HepG2 (cell line): ENCODE data around the gene KLHL28. TPM values are rescaled to one million over a fixed set of nuclear protein-coding genes. Genes with fewer than 3 reads are reported as not detected.

Source experiments
- ATAC-seq: fragments of 200-7000 bp; cut with Tn5 transposase; 3 replicates; pipeline ENCODE4 v1.9.1; 2020; ENCODE audit warnings: mild to moderate bottlenecking, moderate library complexity
- BruUV-seq: library from RNA; stranded (reverse); fragments of 400-500 nt; replicated peaks from 2 replicates; lab custom pipeline; 2021; lab: Mats Ljungman, UMichigan
- CTCF ChIA-PET: fragments of 300-600 bp; formaldehyde crosslinking; extraction: SDS; loops from one replicate; lab custom pipeline; 2021; ENCODE audit warnings: low total read pairs, inconsistent platforms, low intra/inter-chr PET ratio; lab: Yijun Ruan, JAX
- POLR2A ChIA-PET: fragments of 350-600 bp; sonication (Branson Sonifier 250); formaldehyde crosslinking; loops from one replicate; lab custom pipeline; 2020; ENCODE audit warnings: antibody characterized with exemption, inconsistent platforms; lab: Yijun Ruan, JAX
- DNase-seq: peaks from one replicate; pipeline ENCODE4 v3.0.0-alpha.2; 2015; ENCODE audit warnings: low spot score
- FAIRE-seq: peaks from 3 replicates; lab custom pipeline; 2011; peaks lifted over from hg19 to GRCh38; lab: Jason Lieb, UNC
- H2AFZ ChIP-seq: one replicate; pipeline ENCODE4 v1.6.1; 2011; ENCODE audit warnings: low read length, inconsistent platforms
- H3K27ac ChIP-seq: fragments of 300-600 bp; 3 replicates; pipeline ENCODE4 v1.8.0; 2011; ENCODE audit warnings: mixed run types, mild to moderate bottlenecking, mixed read lengths, low read length, inconsistent platforms; ENCODE audit not compliant: insufficient read depth; ENCODE audit errors: extremely low read length
- H3K27me3 ChIP-seq, 2 experiments: fragments of 200-600 bp in 1 of 2; 2 replicates in 1 of 2; 3 replicates in 1 of 2; pipeline versions ENCODE4 v1.6.0 to v1.8.0; 2011; ENCODE audit warnings: low read length in 2 of 2, mild to moderate bottlenecking in 2 of 2, moderate library complexity in 2 of 2, inconsistent platforms in 1 of 2; ENCODE audit not compliant: insufficient read depth in 2 of 2, control insufficient read depth in 1 of 2
- H3K36me3 ChIP-seq, 2 experiments: fragments of 200-600 bp in 1 of 2; replicated peaks in 1 of 2; 2 replicates in 1 of 2; 3 replicates in 1 of 2; pipeline versions ENCODE4 v1.5.1 to v1.8.0; 2011; ENCODE audit warnings: low read length in 2 of 2, inconsistent platforms in 1 of 2; ENCODE audit not compliant: insufficient read depth in 2 of 2, control insufficient read depth in 1 of 2
- H3K4me1 ChIP-seq: 2 replicates; pipeline ENCODE4 v1.5.1; 2012; ENCODE audit warnings: low read length, inconsistent platforms; ENCODE audit not compliant: insufficient read depth
- H3K4me2 ChIP-seq: 2 replicates; pipeline ENCODE4 v1.6.0; 2011; ENCODE audit warnings: low read depth, low read length, inconsistent platforms
- H3K4me3 ChIP-seq, 3 experiments: fragments of 200-600 bp in 1 of 3; sonication (generic), shearing (Covaris generic) in 1 of 3; replicated peaks in 1 of 3; 2 replicates each; pipeline ENCODE4 v1.5.1; 2011 to 2016; ENCODE audit warnings: low read length in 3 of 3, inconsistent platforms in 2 of 3, low read depth in 2 of 3, mild to moderate bottlenecking in 2 of 3, control low read depth in 1 of 3, mixed read lengths in 1 of 3; ENCODE audit not compliant: insufficient read depth in 1 of 3
- H3K79me2 ChIP-seq: one replicate; pipeline ENCODE4 v1.6.1; 2011; ENCODE audit warnings: low read length, inconsistent platforms; ENCODE audit not compliant: insufficient read depth
- H3K9ac ChIP-seq: 2 replicates; pipeline ENCODE4 v1.6.0; 2011; ENCODE audit warnings: mild to moderate bottlenecking, low read depth, low read length, inconsistent platforms; ENCODE audit not compliant: insufficient read depth
- H3K9me3 ChIP-seq: 2 replicates; pipeline ENCODE4 v1.5.1; 2012; ENCODE audit warnings: mild to moderate bottlenecking, low read length
- H4K20me1 ChIP-seq: 2 replicates; pipeline ENCODE4 v1.6.0; 2011; ENCODE audit warnings: inconsistent platforms, mild to moderate bottlenecking, low read length, moderate library complexity; ENCODE audit not compliant: insufficient read depth
- EED ChIP-seq: sonication (generic); formaldehyde crosslinking; IDR thresholded peaks from 2 replicates; pipeline ENCODE4 v1.5.0; 2020; ENCODE audit warnings: mild to moderate bottlenecking, missing genetic modification reagents
- FOXA1 ChIP-seq, 2 experiments: fragments of 450-650 bp in 1 of 2; sonication (generic) in 1 of 2; formaldehyde crosslinking in 1 of 2; IDR thresholded peaks; 2 replicates each; pipeline versions ENCODE4 v1.4.0 to v1.6.1; 2016 to 2020; ENCODE audit warnings: missing genetic modification reagents in 1 of 2
- HNRNPK ChIP-seq: fragments of 200-400 bp; formaldehyde crosslinking; IDR thresholded peaks from 2 replicates; pipeline ENCODE4 v1.6.1; 2018; ENCODE audit warnings: low read length, low read depth, moderate library complexity, mild to moderate bottlenecking; ENCODE audit not compliant: poor library complexity, severe bottlenecking
- IRF1 ChIP-seq: sonication (generic); formaldehyde crosslinking; IDR thresholded peaks from 2 replicates; pipeline ENCODE4 v1.4.0; 2020; ENCODE audit warnings: low read depth, mild to moderate bottlenecking, missing genetic modification reagents
- NFKB2 ChIP-seq: sonication (generic); formaldehyde crosslinking; IDR thresholded peaks from 2 replicates; pipeline ENCODE4 v1.4.0; 2020; ENCODE audit warnings: missing genetic modification reagents, borderline replicate concordance
- NR2C2 ChIP-seq: sonication (generic); formaldehyde crosslinking; IDR thresholded peaks from 2 replicates; pipeline ENCODE4 v1.4.0; 2020; ENCODE audit warnings: missing genetic modification reagents, mild to moderate bottlenecking, moderate library complexity, borderline replicate concordance
- SETDB1 ChIP-seq: sonication (generic); formaldehyde crosslinking; IDR thresholded peaks from 2 replicates; pipeline ENCODE4 v1.5.1; 2020; ENCODE audit warnings: missing genetic modification reagents, mild to moderate bottlenecking, borderline replicate concordance
- SMC3 ChIP-seq: IDR thresholded peaks from 2 replicates; pipeline ENCODE4 v1.6.1; 2011; ENCODE audit warnings: low read length, improper control_type of control experiment
- XBP1 ChIP-seq: sonication (generic); formaldehyde crosslinking; IDR thresholded peaks from 2 replicates; pipeline ENCODE4 v1.5.0; 2020; ENCODE audit warnings: missing genetic modification reagents
- ZFX ChIP-seq: sonication (generic); formaldehyde crosslinking; IDR thresholded peaks from 2 replicates; pipeline ENCODE4 v1.4.0; 2020; ENCODE audit warnings: mild to moderate bottlenecking, low read depth, missing genetic modification reagents, moderate library complexity
- WGBS: methylation state at CpG from one replicate; pipeline ENCODE4 v1.1.6; 2017; ENCODE audit warnings: low lambda C conversion rate; 5-methylcytosine and 5-hydroxymethylcytosine counted together
- in situ Hi-C: cut with HindIII; loops from 2 replicates; pipeline ENCODE4 v1.10.0; 2017; ENCODE audit warnings: low pct_unique_long_range_greater_than_20kb; ENCODE audit not compliant: extremely low pct_ligation_motif_present
- intact Hi-C: fragments of 100-400 bp; cut with micrococcal nuclease; formaldehyde crosslinking; loops from one replicate; pipeline ENCODE4 v1.10.0; 2022; ENCODE audit not compliant: unreplicated experiment
- polyA plus RNA-seq, 8 experiments: library from polyadenylated mRNA; depleted of rRNA in 3 of 8; stranded (reverse) in 7 of 8; unstranded in 1 of 8; fragments of >200 nt; fragmentation: Illumina TruSeq in 4 of 8; extraction: Trizol in 4 of 8; gene quantifications; 2 replicates each; pipeline versions ENCODE4 v1.2.1 to v1.2.3, GENCODE V29; 2011 to 2016; ENCODE audit warnings: low read depth in 4 of 8, missing spikeins in 1 of 8, mixed read lengths in 1 of 8; ENCODE audit not compliant: insufficient read depth in 1 of 8
- total RNA-seq, 5 experiments: library from RNA; depleted of rRNA; stranded (reverse); fragments of >200 nt; fragmentation: Illumina TruSeq; extraction: Trizol; gene quantifications; 2 replicates each; pipeline ENCODE4 v1.2.3, GENCODE V29; 2016; ENCODE audit warnings: low read depth in 1 of 5
- TF ChIP-seq, protein P1 (sequence below), 2 experiments: sonication (generic) in 1 of 2; formaldehyde crosslinking in 1 of 2; IDR thresholded peaks; 2 replicates each; pipeline versions ENCODE4 v1.6.1 to v1.9.0; 2014 to 2022; ENCODE audit warnings: antibody characterized with exemption in 1 of 2, borderline replicate concordance in 1 of 2, inconsistent platforms in 1 of 2, low read depth in 1 of 2, missing genetic modification reagents in 1 of 2
- TF ChIP-seq, protein P2 (sequence below): sonication (generic); formaldehyde crosslinking; IDR thresholded peaks from 2 replicates; pipeline ENCODE4 v1.5.1; 2020; ENCODE audit warnings: missing genetic modification reagents, mild to moderate bottlenecking, borderline replicate concordance

KLHL28 gene
- total and polyA plus RNA-seq, 2 of the 13 experiments (the other 11 are each of a cell fraction or from before 2014, with no cell fraction given): 3.4 to 6.6 TPM

DNA sequence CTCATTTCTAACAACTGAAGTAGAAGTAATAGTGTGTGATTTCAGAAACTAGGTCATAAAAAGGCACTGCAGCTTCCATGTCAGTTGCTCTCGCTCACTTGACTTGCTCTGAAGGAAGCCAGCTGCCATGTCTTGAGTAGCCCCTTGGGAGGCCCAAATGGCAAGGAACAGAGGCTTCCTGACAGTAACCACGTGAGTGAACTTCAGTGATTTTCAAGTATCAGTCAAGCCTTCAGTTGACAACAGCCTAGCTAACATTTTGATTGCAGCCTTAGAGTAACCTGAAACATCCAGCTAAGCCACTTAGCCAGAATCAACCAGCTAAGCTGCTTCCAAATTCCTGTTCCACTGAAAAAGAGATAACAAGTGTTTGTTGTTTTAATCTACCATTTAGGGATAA lies 26.9 kb upstream of the KLHL28 start (continued):
- TF ChIP-seq SETDB1: no peak
- no peak for TF ChIP-seq ZFX (CRISPR knock-in tag)
- TF ChIP-seq SMC3: no peak
- TF ChIP-seq XBP1 (CRISPR knock-in tag): no peak
- TF ChIP-seq EED: no peak
- TF ChIP-seq IRF1 (CRISPR knock-in tag): no peak
- TF ChIP-seq NR2C2: no peak

DNA sequence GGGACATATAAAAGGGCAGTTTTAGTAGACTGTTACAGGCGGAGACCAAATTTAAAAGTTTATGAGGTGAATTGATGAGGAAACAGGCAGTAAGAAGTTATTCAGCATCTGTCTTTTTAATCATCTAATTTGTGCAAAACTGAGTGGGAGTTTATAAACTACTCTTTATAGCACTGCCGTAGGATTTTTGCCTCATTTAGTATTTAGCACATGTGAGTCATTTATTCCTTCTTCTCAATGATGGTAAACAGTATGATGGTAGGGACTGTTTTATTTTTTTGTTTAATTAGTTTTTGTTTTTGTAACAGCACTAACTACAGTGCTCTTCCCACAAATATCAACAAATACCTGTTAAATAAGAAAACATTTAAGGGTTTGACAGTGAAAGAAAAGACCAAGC lies 20.8 kb upstream of the KLHL28 start:
- H3K79me2 ChIP-seq: peaks cover 8% of the 10 kb centered on the region
- in situ Hi-C loops (no loop called here), intact Hi-C loops (no loop called here)
- no peaks in the 10 kb centered on the region for H3K36me3 ChIP-seq
- FAIRE-seq (no peak), ATAC-seq (no peak), DNase-seq (no peak)
- H3K4me2 ChIP-seq: no peak overlapping the region
- no peak overlapping the region for H2AFZ ChIP-seq
- no peaks in the 10 kb centered on the region for H3K27me3 ChIP-seq
- ChIA-PET POLR2A (no interaction called here), CTCF (no interaction called here)
- H3K9me3 ChIP-seq: no peaks in the 10 kb centered on the region
- H4K20me1 ChIP-seq: no peaks in the 10 kb centered on the region
- WGBS: 90% methylated on average over 2 of the region's 2 CpGs
- BruUV-seq: no TSS peak
- no peaks in the 10 kb centered on the region for H3K4me1 ChIP-seq
- H3K9ac ChIP-seq: no peak overlapping the region
- no peak overlapping the region for H3K4me3 ChIP-seq
- H3K27ac ChIP-seq: no peak overlapping the region
- TF ChIP-seq NFKB2 (CRISPR knock-in tag): no peak
- TF ChIP-seq HNRNPK: no peak
- TF ChIP-seq, protein P1, sequence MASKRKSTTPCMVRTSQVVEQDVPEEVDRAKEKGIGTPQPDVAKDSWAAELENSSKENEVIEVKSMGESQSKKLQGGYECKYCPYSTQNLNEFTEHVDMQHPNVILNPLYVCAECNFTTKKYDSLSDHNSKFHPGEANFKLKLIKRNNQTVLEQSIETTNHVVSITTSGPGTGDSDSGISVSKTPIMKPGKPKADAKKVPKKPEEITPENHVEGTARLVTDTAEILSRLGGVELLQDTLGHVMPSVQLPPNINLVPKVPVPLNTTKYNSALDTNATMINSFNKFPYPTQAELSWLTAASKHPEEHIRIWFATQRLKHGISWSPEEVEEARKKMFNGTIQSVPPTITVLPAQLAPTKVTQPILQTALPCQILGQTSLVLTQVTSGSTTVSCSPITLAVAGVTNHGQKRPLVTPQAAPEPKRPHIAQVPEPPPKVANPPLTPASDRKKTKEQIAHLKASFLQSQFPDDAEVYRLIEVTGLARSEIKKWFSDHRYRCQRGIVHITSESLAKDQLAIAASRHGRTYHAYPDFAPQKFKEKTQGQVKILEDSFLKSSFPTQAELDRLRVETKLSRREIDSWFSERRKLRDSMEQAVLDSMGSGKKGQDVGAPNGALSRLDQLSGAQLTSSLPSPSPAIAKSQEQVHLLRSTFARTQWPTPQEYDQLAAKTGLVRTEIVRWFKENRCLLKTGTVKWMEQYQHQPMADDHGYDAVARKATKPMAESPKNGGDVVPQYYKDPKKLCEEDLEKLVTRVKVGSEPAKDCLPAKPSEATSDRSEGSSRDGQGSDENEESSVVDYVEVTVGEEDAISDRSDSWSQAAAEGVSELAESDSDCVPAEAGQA (IDR thresholded peaks at IDR 0.05; ENCODE audit: low read depth): no peak
- TF ChIP-seq, protein P1 (CRISPR knock-in tag; IDR thresholded peaks at IDR 0.05; ENCODE audit: borderline replicate concordance): no peak
- TF ChIP-seq, protein P2, sequence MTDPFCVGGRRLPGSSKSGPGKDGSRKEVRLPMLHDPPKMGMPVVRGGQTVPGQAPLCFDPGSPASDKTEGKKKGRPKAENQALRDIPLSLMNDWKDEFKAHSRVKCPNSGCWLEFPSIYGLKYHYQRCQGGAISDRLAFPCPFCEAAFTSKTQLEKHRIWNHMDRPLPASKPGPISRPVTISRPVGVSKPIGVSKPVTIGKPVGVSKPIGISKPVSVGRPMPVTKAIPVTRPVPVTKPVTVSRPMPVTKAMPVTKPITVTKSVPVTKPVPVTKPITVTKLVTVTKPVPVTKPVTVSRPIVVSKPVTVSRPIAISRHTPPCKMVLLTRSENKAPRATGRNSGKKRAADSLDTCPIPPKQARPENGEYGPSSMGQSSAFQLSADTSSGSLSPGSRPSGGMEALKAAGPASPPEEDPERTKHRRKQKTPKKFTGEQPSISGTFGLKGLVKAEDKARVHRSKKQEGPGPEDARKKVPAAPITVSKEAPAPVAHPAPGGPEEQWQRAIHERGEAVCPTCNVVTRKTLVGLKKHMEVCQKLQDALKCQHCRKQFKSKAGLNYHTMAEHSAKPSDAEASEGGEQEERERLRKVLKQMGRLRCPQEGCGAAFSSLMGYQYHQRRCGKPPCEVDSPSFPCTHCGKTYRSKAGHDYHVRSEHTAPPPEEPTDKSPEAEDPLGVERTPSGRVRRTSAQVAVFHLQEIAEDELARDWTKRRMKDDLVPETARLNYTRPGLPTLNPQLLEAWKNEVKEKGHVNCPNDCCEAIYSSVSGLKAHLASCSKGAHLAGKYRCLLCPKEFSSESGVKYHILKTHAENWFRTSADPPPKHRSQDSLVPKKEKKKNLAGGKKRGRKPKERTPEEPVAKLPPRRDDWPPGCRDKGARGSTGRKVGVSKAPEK (CRISPR knock-in tag): no peak
- TF ChIP-seq FOXA1 (IDR thresholded peaks at IDR 0.05): no peak
- no peak for TF ChIP-seq FOXA1 (CRISPR knock-in tag; IDR thresholded peaks at IDR 0.05)
